AG04450 (cell line): ENCODE data around the gene SPAG5. TPM values are rescaled to one million over a fixed set of nuclear protein-coding genes. Genes with fewer than 3 reads are reported as not detected.

Experiments
- CTCF ChIA-PET: fragments of 300-600, 350-600 bp; formaldehyde crosslinking; extraction: SDS; loops from one replicate; lab custom pipeline; 2022; ENCODE audit warnings: antibody characterized with exemption, inconsistent platforms; lab: Charles Lee
- POLR2A ChIA-PET: fragments of 350-600 bp; formaldehyde crosslinking; extraction: SDS; loops from one replicate; lab custom pipeline; 2021; ENCODE audit warnings: antibody characterized with exemption, inconsistent platforms; lab: Yijun Ruan, JAX
- DNase-seq: peaks from one replicate; pipeline ENCODE4 v3.0.0-alpha.2; 2011; ENCODE audit warnings: low read depth, low spot score
- H3K27ac ChIP-seq: one replicate; pipeline ENCODE4 v1.5.1; 2012; ENCODE audit warnings: low read depth, low read length, control low read depth
- H3K27me3 ChIP-seq: one replicate; pipeline ENCODE4 v1.6.0; 2012; ENCODE audit warnings: low read length; ENCODE audit not compliant: control insufficient read depth, insufficient read depth
- H3K4me3 ChIP-seq: 2 replicates; pipeline ENCODE4 v1.5.1; 2011; ENCODE audit warnings: mild to moderate bottlenecking, low read depth, low read length, control low read depth
- H3K9me3 ChIP-seq: 2 replicates; pipeline ENCODE4 v1.5.1; 2012; ENCODE audit warnings: low read length; ENCODE audit not compliant: control insufficient read depth, insufficient read depth
- CTCF ChIP-seq: IDR thresholded peaks from 2 replicates; pipeline ENCODE4 v1.5.1; 2011; ENCODE audit warnings: low read depth, low read length, control low read depth, inconsistent platforms
- polyA plus RNA-seq: library from polyadenylated mRNA; depleted of rRNA; stranded (reverse); fragments of >200 nt; gene quantifications from 2 replicates; pipeline ENCODE4 v1.2.3, GENCODE V29; 2011

SPAG5 gene
- polyA plus RNA-seq, 1 experiment: 17.4 TPM

- ChIA-PET POLR2A (no interaction called here), CTCF (interaction anchor here (0.7 kb wide), 1 partner anchor 46 kb away, joined by 3 read pairs; no protein-coding TSS in a partner anchor)
- no peak for TF ChIP-seq CTCF
Observed at GRCh38 chr17:28620010-28620409, 21.2 kb upstream of the SPAG5 start.

GRCh38 chr17:28618464-28618863 is 19.6 kb upstream of the SPAG5 start:
- Histone ChIP-seq H3K27me3 (no peaks in the 10 kb centered on the region), H3K27ac (no peak overlapping the region), H3K9me3 (no peaks in the 10 kb centered on the region), H3K4me3 (no peak overlapping the region)
- ChIA-PET POLR2A (no interaction called here), CTCF (interaction anchor here (0.8 to 1.2 kb wide), 2 partner anchors 25 to 28 kb away, joined by 3 read pairs; no protein-coding TSS in a partner anchor)
- no peak for DNase-seq
- no peak for TF ChIP-seq CTCF

More at GRCh38 chr17:28620010-28620409, 21.2 kb upstream of the SPAG5 start:
- H3K27me3 ChIP-seq: no peaks in the 10 kb centered on the region
- H3K4me3 ChIP-seq: no peak overlapping the region
- H3K9me3 ChIP-seq: no peaks in the 10 kb centered on the region
- DNase-seq: no peak
- no peak overlapping the region for H3K27ac ChIP-seq

- no peak for TF ChIP-seq CTCF
- Histone ChIP-seq H3K27ac (no peak overlapping the region), H3K27me3 (no peaks in the 10 kb centered on the region), H3K9me3 (no peaks in the 10 kb centered on the region), H3K4me3 (no peak overlapping the region)
- no peak for DNase-seq
- ChIA-PET CTCF (no interaction called here), POLR2A (no interaction called here)
Observed at GRCh38 chr17:28616281-28616680, 17.5 kb upstream of the SPAG5 start.

- H3K4me3 ChIP-seq: no peak overlapping the region
- no peaks in the 10 kb centered on the region for H3K9me3 ChIP-seq
- DNase-seq: no peak
- ChIA-PET POLR2A (no interaction called here), CTCF (interaction anchor here (0.5 kb wide), 1 partner anchor 20 kb away, joined by 3 read pairs; no protein-coding TSS in a partner anchor)
- H3K27me3 ChIP-seq: no peaks in the 10 kb centered on the region
- no peak for TF ChIP-seq CTCF
- H3K27ac ChIP-seq: no peak overlapping the region
Observed at GRCh38 chr17:28615260-28615940, 16.6 kb upstream of the SPAG5 start.

GRCh38 chr17:28613931-28614381 is 15.1 kb upstream of the SPAG5 start, which contains the start of gene RSKR:
TSS of gene RSKR (minus strand) at chr17:28614185. CDS start at chr17:28614161, 24 bp downstream.
- no peak for DNase-seq
- H3K4me3 ChIP-seq: no peak within 1 kb of the TSS
- H3K27me3 ChIP-seq: no peaks in the 10 kb centered on the region
- CTCF ChIA-PET: interaction anchor here (1.5 to 1.9 kb wide), 3 partner anchors 9 to 66 kb away, joined by 6 to 9 read pairs (median 8); no protein-coding TSS in a partner anchor
- POLR2A ChIA-PET: no interaction called here
- TF ChIP-seq CTCF: no peak
- no peaks in the 10 kb centered on the region for H3K9me3 ChIP-seq
- H3K27ac ChIP-seq: no peak within 1 kb of the TSS
